Heart left ventricle (tissue), 16 donors: ENCODE measurements around the gene GAS7. TPM values are rescaled to one million over a fixed set of nuclear protein-coding genes. Genes with fewer than 3 reads are reported as not detected.
A peak's percentile ranks its signal among the peaks of the same experiment; 100 is the strongest.

Experiments used
- ATAC-seq, 4 donors: fragments of 200-7000 bp; cut with Tn5 transposase; one replicate each; pipeline ENCODE4 v1.9.1; 2020 to 2022; ENCODE audit warnings: moderate library complexity in 4 of 4, mild to moderate bottlenecking in 3 of 4, moderate number of reproducible peaks in 1 of 4
- DNase-seq, 5 donors: peaks; one replicate each; pipeline ENCODE4 v3.0.0-alpha.2; 2020
- H3K27ac ChIP-seq, 12 donors: fragments of 200-600 bp; sonication (generic) in 4 of 12; one replicate each; pipeline versions ENCODE4 v1.5.0 to v1.8.0; 2016 to 2022; ENCODE audit warnings: mild to moderate bottlenecking in 2 of 12
- H3K27me3 ChIP-seq, 9 donors: fragments of 200-600 bp; sonication (generic) in 2 of 9; one replicate each; pipeline versions ENCODE4 v1.5.1 to v1.8.0; 2016 to 2022; ENCODE audit warnings: mild to moderate bottlenecking in 3 of 9
- H3K36me3 ChIP-seq, 9 donors: fragments of 200-600 bp; sonication (generic) in 2 of 9; one replicate each; pipeline versions ENCODE4 v1.5.0 to v1.8.0; 2018 to 2022; ENCODE audit warnings: mild to moderate bottlenecking in 2 of 9
- H3K4me1 ChIP-seq, 12 donors: fragments of 200-600 bp; sonication (generic) in 4 of 12; one replicate each; pipeline versions ENCODE4 v1.5.0 to v1.8.0; 2016 to 2022; ENCODE audit warnings: mild to moderate bottlenecking in 3 of 12
- H3K4me3 ChIP-seq, 12 donors: fragments of 200-600 bp; sonication (generic) in 4 of 12; one replicate each; pipeline versions ENCODE4 v1.5.0 to v1.8.0; 2017 to 2022; ENCODE audit warnings: mild to moderate bottlenecking in 9 of 12, moderate library complexity in 4 of 12
- H3K9me3 ChIP-seq, 12 donors: fragments of 200-600 bp; sonication (generic) in 4 of 12; one replicate each; pipeline versions ENCODE4 v1.5.0 to v1.8.0; 2016 to 2022; ENCODE audit warnings: mild to moderate bottlenecking in 1 of 12
- CTCF ChIP-seq, 12 donors: fragments of 200-600 bp; sonication (generic) in 4 of 12; IDR thresholded peaks; one replicate each; pipeline versions ENCODE4 v1.5.0 to v1.8.0; 2018 to 2022; ENCODE audit warnings: antibody characterized with exemption in 12 of 12, mild to moderate bottlenecking in 5 of 12
- POLR2A ChIP-seq, 2 donors: fragments of 450-650 bp; IDR thresholded peaks; one replicate each; pipeline ENCODE4 v1.6.1; 2017; ENCODE audit warnings: antibody characterized with exemption in 2 of 2, mild to moderate bottlenecking in 2 of 2, moderate library complexity in 2 of 2
- WGBS, 4 donors: extraction: QIAGEN DNeasy Blood & Tissue Kit in 2 of 4; methylation state at CpG; one replicate each; pipeline versions ENCODE4 v1.1.5 to v1.1.7; 2013 to 2018; 5-methylcytosine and 5-hydroxymethylcytosine counted together
- intact Hi-C, 10 donors: fragments of 100-400 bp; cut with DNase I; formaldehyde crosslinking; loops; one replicate each; pipeline versions ENCODE4 v1.11.1 to v1.14.2; 2022
- polyA plus RNA-seq, 2 donors: library from polyadenylated mRNA; stranded (reverse); fragments of 200-250 nt; gene quantifications; one replicate each; pipeline ENCODE4 v1.2.3, GENCODE V29; 2013
- total RNA-seq, 9 donors: library from RNA; depleted of rRNA in 2 of 9; stranded (reverse); fragments of >200 nt in 2 of 9; fragmentation: NEBNext Ultra II Directional in 3 of 9; extraction: Animal tissue kit (Norgen Biotek cat#: 25700) in 3 of 9; gene quantifications; one replicate each; pipeline versions ENCODE4 v1.1.0 to v1.2.4, GENCODE V29; 2016 to 2023
- donor health status: ischemic (EF 13 %, LVEDD 7.1; RV severe dilation, severe dysfunction).
- donor health status: healthy with polysubstance abuse.
- donor health status: DM: no; HTN: yes; CAD: no.
- donor health status: DM: no; HTN: no; CAD: no.
- donor health status: ischemic (EF 25% LVEDD 6.9; RV normal size, moderate dysfunction).
- donor health status: ischemic (EF 25% LVEDD 5.7; RV mildly dilated, moderate dysfunction).
- donor health status: healthy.
- donor health status: DM: yes; HTN: yes; CAD: no.
- donor health status: ischemic (EF 35%, LVEDD 5.7; RV mildly dilated, moderate dysfunction).
- donor health status: nonischemic (EF 11% LVEDD 7.7; RV severe dilation, severe dysfunction).
- donor health status: DM: yes; HTN: yes; CAD: no.
- donor health status: PGD.
- donor health status: ischemic (EF 29% LVEDD 5.4; RV normal size, mild dysfunction).
- donor health status: nonischemic (EF 23%, LVEDD 6.1; RV moderate dilation, normal function).

The GAS7 gene
- total and polyA plus RNA-seq, 11 donors = 19.4 to 86.5 (median 65.1) TPM

GRCh38 chr17:10229181-10229580, 30.8 kb upstream of the GAS7 start:
- Histone ChIP-seq H3K4me3 (no peak overlapping the region), H3K36me3 (no peaks in the 10 kb centered on the region), H3K27ac (no peak overlapping the region), H3K9me3 (peaks cover 0 to 7% (median 0%) of the 10 kb centered on the region in 12 donors), H3K4me1 (no peaks in the 10 kb centered on the region), H3K27me3 (no peaks in the 10 kb centered on the region)
- TF ChIP-seq CTCF (IDR thresholded peaks at IDR 0.05) (no peak), POLR2A (IDR thresholded peaks at IDR 0.05) (no peak)
- no peak for ATAC-seq
- 48 to 72% (median 64%) methylated on average over 2 of the region's 2 CpGs for WGBS, 4 donors
- DNase-seq = no peak
- intact Hi-C loops = loop anchor here in 4 of 10 donors (2.0 to 10.0 kb wide), 3 partner anchors 262 to 304 kb away; no protein-coding TSS in a partner anchor

DNA sequence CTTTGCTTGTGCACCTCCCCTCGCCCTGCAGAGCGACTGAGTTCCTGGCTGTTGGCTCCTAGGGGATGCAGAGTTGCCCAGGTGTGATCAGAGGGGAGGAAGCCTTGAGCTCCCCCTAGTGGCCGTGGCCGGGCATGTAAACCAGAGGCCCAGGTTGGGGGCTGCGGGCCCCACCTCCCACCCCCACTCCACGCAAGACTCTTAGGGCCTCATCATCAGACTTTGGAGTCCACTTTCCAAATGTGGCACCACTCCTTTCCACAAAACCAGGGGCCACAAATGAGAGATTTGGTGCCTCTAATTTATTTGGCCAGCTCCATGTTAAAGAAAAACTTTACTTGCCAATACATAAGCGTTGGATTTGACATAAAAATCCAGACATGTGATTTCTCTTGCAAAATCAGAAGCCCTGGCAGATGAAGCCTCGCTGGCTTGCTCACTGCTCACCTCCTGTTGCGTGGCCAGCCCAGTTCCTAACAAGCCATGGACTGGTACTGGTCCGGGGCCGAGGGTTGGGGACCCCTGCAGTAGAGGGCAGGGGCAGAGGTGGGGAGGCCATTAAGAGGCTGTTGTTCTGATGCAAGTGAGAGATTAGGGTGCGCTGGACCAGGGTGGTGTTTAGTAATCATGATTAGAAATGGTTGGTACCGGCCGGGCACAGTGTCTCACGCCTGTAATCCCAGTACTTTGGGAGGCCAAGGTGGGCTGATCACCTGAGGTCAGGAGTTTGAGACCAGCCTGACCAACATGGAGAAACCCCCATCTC, 28.7 kb upstream of the GAS7 start:
- intact Hi-C loops = loop anchor here in 8 of 10 donors (1.0 to 10.0 kb wide), 6 partner anchors 260 to 302 kb away; no protein-coding TSS in a partner anchor
- H3K36me3 ChIP-seq = no peaks in the 10 kb centered on the region
- H3K9me3 ChIP-seq = peaks cover 0 to 14% (median 0%) of the 10 kb centered on the region in 12 donors
- H3K27ac ChIP-seq = no peak overlapping the region
- 53 to 61% (median 58%) methylated on average over 13 to 15 of the region's 15 CpGs for WGBS, 4 donors
- ATAC-seq (peak in 3 of 4 donors; percentile 75 to 88 (median 81)), DNase-seq (peak; percentile 32 to 75 (median 50))
- H3K4me3 ChIP-seq = no peak overlapping the region
- H3K27me3 ChIP-seq = no peaks in the 10 kb centered on the region
- H3K4me1 ChIP-seq = no peaks in the 10 kb centered on the region
- TF ChIP-seq CTCF (IDR thresholded peaks at IDR 0.05) (peak; percentile 61 to 89 (median 73)), POLR2A (IDR thresholded peaks at IDR 0.05) (no peak)

DNA sequence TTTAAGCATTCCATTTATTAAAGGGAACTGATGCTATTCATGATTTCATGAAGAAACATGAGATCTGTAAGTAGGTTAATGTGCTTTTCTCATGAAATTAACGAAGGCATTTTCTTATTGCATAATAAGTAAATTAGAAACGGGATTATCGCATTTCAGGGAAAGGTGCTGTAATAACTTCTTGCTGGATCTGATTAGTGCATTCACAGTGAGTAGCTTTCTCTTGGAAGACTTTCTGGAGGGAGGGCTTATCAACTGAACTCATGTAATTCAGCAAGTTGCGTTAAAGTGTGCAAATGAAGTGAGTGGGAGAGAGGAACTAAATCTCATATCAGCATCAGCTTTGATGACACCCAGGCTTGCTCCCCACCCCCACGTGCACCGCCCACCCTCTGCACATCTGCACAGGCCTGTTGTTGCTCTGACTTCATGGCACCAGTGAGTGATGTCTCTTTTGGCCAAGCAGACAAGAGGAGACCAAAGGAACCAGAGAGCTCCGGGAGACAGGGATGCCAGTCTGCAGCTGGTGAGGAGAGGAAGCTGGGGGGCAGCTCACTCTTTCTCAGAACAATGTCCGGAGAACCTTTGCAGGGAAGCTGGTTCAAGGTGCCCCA, 26.3 kb upstream of the GAS7 start:
- H3K4me1 ChIP-seq = no peaks in the 10 kb centered on the region
- peaks cover 0 to 17% (median 4%) of the 10 kb centered on the region in 12 donors for H3K9me3 ChIP-seq
- DNase-seq (no peak), ATAC-seq (no peak)
- 56 to 72% (median 67%) methylated on average over 8 of the region's 8 CpGs for WGBS, 4 donors
- no peak overlapping the region for H3K4me3 ChIP-seq
- TF ChIP-seq CTCF (IDR thresholded peaks at IDR 0.05) (no peak), POLR2A (IDR thresholded peaks at IDR 0.05) (no peak)
- H3K27me3 ChIP-seq = no peaks in the 10 kb centered on the region
- intact Hi-C loops = loop anchor here in 3 of 10 donors (5.0 to 10.0 kb wide), 2 partner anchors 257 to 300 kb away; no protein-coding TSS in a partner anchor
- H3K36me3 ChIP-seq = no peaks in the 10 kb centered on the region
- no peak overlapping the region for H3K27ac ChIP-seq

DNA sequence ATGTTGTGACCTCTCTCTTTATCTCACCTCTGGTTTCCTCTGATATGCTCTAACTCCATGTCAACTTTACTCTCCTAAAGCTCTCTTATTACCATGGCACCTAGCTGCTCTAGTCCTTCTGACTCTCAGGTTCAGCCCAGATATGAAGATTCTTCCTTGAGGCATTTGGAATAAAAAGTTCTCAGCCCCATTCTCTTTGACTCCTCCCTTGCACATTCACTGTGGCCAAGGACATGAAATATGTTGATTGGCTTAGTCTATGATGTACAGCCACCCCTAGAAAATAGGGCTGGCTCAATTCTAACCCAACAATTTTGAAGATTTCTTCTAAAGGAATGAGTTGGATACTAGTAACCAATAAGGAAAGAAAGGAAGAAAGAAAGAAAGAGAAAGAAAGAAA, 20.8 kb upstream of the GAS7 start:
- TF ChIP-seq CTCF (IDR thresholded peaks at IDR 0.05) (no peak), POLR2A (IDR thresholded peaks at IDR 0.05) (no peak)
- Histone ChIP-seq H3K27ac (no peak overlapping the region), H3K36me3 (no peaks in the 10 kb centered on the region), H3K4me1 (no peaks in the 10 kb centered on the region), H3K4me3 (no peak overlapping the region), H3K27me3 (no peaks in the 10 kb centered on the region), H3K9me3 (peaks cover 0 to 21% (median 6%) of the 10 kb centered on the region in 12 donors)
- DNase-seq (no peak), ATAC-seq (no peak)
- intact Hi-C loops = no loop called here
